Sigmoid colon (tissue), 7 donors: Measurements from ENCODE around the gene ZBTB21. TPM values are rescaled to one million over a fixed set of nuclear protein-coding genes. Genes with fewer than 3 reads are reported as not detected.

ENCODE experiments used
- DNase-seq: peaks from one replicate; pipeline ENCODE4 v3.0.0-alpha.2; 2019
- H3K27ac ChIP-seq, 4 donors: fragments of 200-600 bp; sonication (generic); one replicate each; pipeline ENCODE4 v1.5.1; 2016 to 2019; ENCODE audit warnings: mild to moderate bottlenecking in 1 of 4
- H3K27me3 ChIP-seq, 3 donors: fragments of 200-600 bp; sonication (generic); one replicate each; pipeline ENCODE4 v1.5.1; 2019; ENCODE audit warnings: mild to moderate bottlenecking in 1 of 3
- H3K36me3 ChIP-seq, 4 donors: fragments of 200-600 bp; sonication (generic); one replicate each; pipeline ENCODE4 v1.5.1; 2016 to 2019
- H3K4me1 ChIP-seq, 4 donors: fragments of 200-600 bp; sonication (generic); one replicate each; pipeline ENCODE4 v1.5.1; 2017 to 2019
- H3K4me3 ChIP-seq, 4 donors: fragments of 200-600 bp; sonication (generic); one replicate each; pipeline ENCODE4 v1.5.1; 2017 to 2019; ENCODE audit warnings: mild to moderate bottlenecking in 2 of 4, moderate library complexity in 1 of 4
- H3K9me3 ChIP-seq, 4 donors: fragments of 200-600 bp in 3 of 4; sonication (generic) in 3 of 4; one replicate each; pipeline versions ENCODE4 v1.5.1 to v1.6.1; 2013 to 2019
- EP300 ChIP-seq, 4 donors: sonication (generic); formaldehyde crosslinking; IDR thresholded peaks; one replicate each; pipeline ENCODE4 v1.6.1; 2017; ENCODE audit warnings: antibody characterized with exemption in 4 of 4
- POLR2A ChIP-seq, 2 donors: fragments of 450-650 bp; IDR thresholded peaks; one replicate each; pipeline ENCODE4 v1.6.1; 2016; ENCODE audit warnings: antibody characterized with exemption in 2 of 2, mild to moderate bottlenecking in 2 of 2, moderate library complexity in 2 of 2
- POLR2AphosphoS5 ChIP-seq, 4 donors: sonication (generic); formaldehyde crosslinking; IDR thresholded peaks; one replicate each; pipeline ENCODE4 v1.6.1; 2017; ENCODE audit warnings: antibody characterized with exemption in 4 of 4
- WGBS, 2 donors: extraction: QIAGEN DNeasy Blood & Tissue Kit; methylation state at CpG; one replicate each; pipeline ENCODE4 v1.1.7; 2013; 5-methylcytosine and 5-hydroxymethylcytosine counted together
- intact Hi-C: fragments of 100-400 bp; cut with DNase I; formaldehyde crosslinking; loops from one replicate; pipeline ENCODE4 v1.15.1; 2023
- polyA plus RNA-seq, 3 donors: library from polyadenylated mRNA; stranded (reverse); fragments of 200-250 nt; gene quantifications; one replicate each; pipeline ENCODE4 v1.2.3, GENCODE V29; 2013
- total RNA-seq, 4 donors: library from RNA; depleted of rRNA; stranded (reverse); fragments of >200 nt; gene quantifications; one replicate each; pipeline ENCODE4 v1.1.0, GENCODE V29; 2016
- TF ChIP-seq, protein P1 (sequence below), 4 experiments: fragments of 450-650 bp in 3 of 4; fragments of 200-600 bp in 1 of 4; IDR thresholded peaks; one replicate each; pipeline ENCODE4 v1.5.1; 2016 to 2019; ENCODE audit warnings: antibody characterized with exemption in 4 of 4, mild to moderate bottlenecking in 3 of 4, moderate library complexity in 2 of 4
- donor health status: healthy with polysubstance abuse.
- donor health status: Bipolar disorder and iron deficiency.
- donor health status: healthy.

Gene ZBTB21
- total and polyA plus RNA-seq, 7 donors: 1.8 to 14.7 (median 6.9) TPM

DNA sequence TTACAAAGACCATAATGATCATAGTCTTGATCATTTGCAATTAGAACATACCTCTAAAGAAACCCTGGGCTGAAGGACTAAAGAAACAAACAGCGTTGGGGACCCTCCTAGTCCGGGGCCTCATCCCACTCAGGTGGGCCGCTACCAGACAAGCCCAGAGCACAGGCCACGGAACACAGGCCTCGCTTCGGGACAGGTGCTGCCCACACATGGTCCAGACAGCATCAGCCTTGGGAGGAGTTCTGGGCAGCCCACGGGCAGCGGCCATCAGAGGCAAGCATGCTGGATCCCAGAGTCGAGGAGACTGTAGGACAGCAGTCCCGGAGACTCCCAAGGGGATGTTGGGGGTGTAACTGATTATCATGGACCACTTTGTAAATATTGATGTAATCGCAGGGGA, 61.3 kb downstream of the ZBTB21 start:
- peaks cover 0 to 59% (median 42%) of the 10 kb centered on the region in 4 donors for H3K4me1 ChIP-seq
- H3K4me3 ChIP-seq: no peak overlapping the region
- no peaks in the 10 kb centered on the region for H3K36me3 ChIP-seq
- no peaks in the 10 kb centered on the region for H3K27me3 ChIP-seq
- TF ChIP-seq EP300 (IDR thresholded peaks at IDR 0.05): no peak
- TF ChIP-seq POLR2A (IDR thresholded peaks at IDR 0.05): no peak
- no peak for TF ChIP-seq POLR2AphosphoS5 (IDR thresholded peaks at IDR 0.05)
- TF ChIP-seq, protein P1, sequence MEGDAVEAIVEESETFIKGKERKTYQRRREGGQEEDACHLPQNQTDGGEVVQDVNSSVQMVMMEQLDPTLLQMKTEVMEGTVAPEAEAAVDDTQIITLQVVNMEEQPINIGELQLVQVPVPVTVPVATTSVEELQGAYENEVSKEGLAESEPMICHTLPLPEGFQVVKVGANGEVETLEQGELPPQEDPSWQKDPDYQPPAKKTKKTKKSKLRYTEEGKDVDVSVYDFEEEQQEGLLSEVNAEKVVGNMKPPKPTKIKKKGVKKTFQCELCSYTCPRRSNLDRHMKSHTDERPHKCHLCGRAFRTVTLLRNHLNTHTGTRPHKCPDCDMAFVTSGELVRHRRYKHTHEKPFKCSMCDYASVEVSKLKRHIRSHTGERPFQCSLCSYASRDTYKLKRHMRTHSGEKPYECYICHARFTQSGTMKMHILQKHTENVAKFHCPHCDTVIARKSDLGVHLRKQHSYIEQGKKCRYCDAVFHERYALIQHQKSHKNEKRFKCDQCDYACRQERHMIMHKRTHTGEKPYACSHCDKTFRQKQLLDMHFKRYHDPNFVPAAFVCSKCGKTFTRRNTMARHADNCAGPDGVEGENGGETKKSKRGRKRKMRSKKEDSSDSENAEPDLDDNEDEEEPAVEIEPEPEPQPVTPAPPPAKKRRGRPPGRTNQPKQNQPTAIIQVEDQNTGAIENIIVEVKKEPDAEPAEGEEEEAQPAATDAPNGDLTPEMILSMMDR (IDR thresholded peaks at IDR 0.05): no peak
- intact Hi-C loops: no loop called here
- DNase-seq: no peak
- no peaks in the 10 kb centered on the region for H3K9me3 ChIP-seq
- WGBS, 2 donors: 94 to 95% methylated on average over 11 of the region's 11 CpGs
- peak overlapping the region in 3 of 4 donors; percentile 10 to 69 (median 68) for H3K27ac ChIP-seq

DNA sequence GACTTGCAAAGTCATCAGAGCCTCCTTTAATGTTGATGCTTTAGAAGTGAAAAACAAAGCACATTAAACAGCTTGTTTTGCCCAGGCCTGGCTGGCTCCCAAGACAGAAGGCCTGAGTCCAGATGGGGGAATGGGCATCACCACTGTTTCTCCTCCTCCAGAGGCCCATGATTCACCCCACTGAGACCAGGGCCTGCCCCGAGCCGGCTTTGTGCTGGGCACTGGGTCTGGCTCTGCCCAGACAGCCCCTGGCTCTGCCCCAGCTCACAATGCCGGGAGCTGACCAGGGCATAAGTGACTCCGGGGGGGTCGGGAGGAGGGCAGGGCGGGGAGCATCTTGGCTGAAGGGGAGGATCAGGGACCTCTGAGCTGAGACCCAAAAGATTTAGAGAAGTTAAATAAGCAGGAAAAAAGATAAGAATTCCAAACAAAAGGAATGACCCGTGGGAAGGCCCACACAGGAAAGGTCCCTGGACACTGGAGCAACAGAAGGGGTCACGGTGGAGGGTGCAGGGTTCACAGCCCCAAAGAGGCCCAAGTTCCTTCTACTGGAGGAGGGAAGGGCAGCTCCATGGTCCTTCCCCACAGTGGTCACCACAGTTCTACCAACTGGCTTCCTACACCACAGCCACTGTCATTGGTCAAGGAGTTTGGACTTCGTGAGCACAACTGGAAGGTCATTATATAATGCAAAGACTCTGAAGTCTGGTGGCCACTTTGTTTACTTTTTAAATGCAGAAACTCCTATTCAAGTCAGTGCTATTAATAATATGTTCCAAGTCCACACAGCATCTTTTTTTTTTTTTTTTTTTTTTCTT, 61.9 kb downstream of the ZBTB21 start:
- intact Hi-C loops: no loop called here
- H3K27me3 ChIP-seq: no peaks in the 10 kb centered on the region
- no peaks in the 10 kb centered on the region for H3K9me3 ChIP-seq
- no peak overlapping the region for H3K4me3 ChIP-seq
- H3K4me1 ChIP-seq: peaks cover 0 to 59% (median 41%) of the 10 kb centered on the region in 4 donors
- TF ChIP-seq POLR2AphosphoS5 (IDR thresholded peaks at IDR 0.05) (peak in 1 of 4 donors; percentile 16), POLR2A (IDR thresholded peaks at IDR 0.05) (no peak)
- no peaks in the 10 kb centered on the region for H3K36me3 ChIP-seq
- DNase-seq: peak; percentile 83
- H3K27ac ChIP-seq: peak overlapping the region; percentile 47 to 73 (median 68)
- 80 to 84% methylated on average over 9 of the region's 9 CpGs for WGBS, 2 donors

DNA sequence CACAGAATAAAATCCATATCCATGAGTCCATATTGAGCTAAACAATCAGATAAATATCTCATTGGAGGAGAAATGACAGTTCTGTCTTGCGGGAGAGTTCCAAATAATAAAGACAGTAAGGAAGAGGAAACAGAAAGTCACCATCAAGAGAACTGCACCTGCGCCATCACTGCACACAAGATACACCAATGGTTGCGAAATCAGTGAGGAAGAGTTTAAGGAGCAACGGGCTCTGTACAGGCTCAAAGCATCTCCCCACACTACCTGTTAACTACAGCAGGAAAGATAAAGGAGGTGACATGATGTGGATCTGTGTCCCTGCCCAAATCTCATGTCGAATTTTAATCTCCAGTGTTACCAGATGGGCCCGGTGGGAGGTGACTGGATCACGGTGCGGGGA, 64.2 kb downstream of the ZBTB21 start:
- Histone ChIP-seq H3K4me1 (peaks cover 0 to 40% (median 22%) of the 10 kb centered on the region in 4 donors), H3K27me3 (no peaks in the 10 kb centered on the region), H3K27ac (no peak overlapping the region), H3K9me3 (no peaks in the 10 kb centered on the region), H3K36me3 (peaks cover 0 to 9% (median 0%) of the 10 kb centered on the region in 4 donors), H3K4me3 (no peak overlapping the region)
- 88 to 93% methylated on average over 8 of the region's 8 CpGs for WGBS, 2 donors
- no peak for DNase-seq
- intact Hi-C loops: no loop called here
- no peak for TF ChIP-seq EP300 (IDR thresholded peaks at IDR 0.05)
- TF ChIP-seq, protein P1 (IDR thresholded peaks at IDR 0.05): no peak
- TF ChIP-seq POLR2A (IDR thresholded peaks at IDR 0.05): no peak
- TF ChIP-seq POLR2AphosphoS5 (IDR thresholded peaks at IDR 0.05): no peak

DNA sequence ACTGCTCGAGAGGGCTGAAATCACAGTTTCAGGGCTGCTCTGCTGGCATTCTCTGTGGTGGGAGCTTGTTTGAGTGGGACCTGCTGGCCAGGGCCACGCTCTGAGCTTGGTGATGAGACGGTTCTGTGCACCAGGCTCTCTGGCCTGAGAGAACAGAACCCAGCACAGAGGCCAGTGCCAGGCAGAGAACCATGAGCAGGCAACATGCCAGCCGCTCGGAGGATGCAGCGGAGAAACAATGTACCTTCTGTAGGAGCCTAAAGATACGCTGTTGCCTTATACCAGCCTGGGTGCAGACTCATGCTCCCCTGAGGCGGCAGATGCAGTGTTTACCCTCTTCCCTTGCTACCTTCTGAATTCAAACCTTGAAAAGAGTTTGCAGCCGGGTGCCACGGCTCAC, 66.3 kb downstream of the ZBTB21 start:
- H3K27me3 ChIP-seq: no peaks in the 10 kb centered on the region
- H3K9me3 ChIP-seq: no peaks in the 10 kb centered on the region
- no peak overlapping the region for H3K4me3 ChIP-seq
- TF ChIP-seq EP300 (IDR thresholded peaks at IDR 0.05) (no peak), POLR2A (IDR thresholded peaks at IDR 0.05) (no peak), POLR2AphosphoS5 (IDR thresholded peaks at IDR 0.05) (no peak)
- TF ChIP-seq, protein P1 (IDR thresholded peaks at IDR 0.05): no peak
- H3K36me3 ChIP-seq: peaks cover 0 to 17% (median 0%) of the 10 kb centered on the region in 4 donors
- 95 to 96% methylated on average over 10 of the region's 10 CpGs for WGBS, 2 donors
- H3K4me1 ChIP-seq: peaks cover 0 to 27% (median 17%) of the 10 kb centered on the region in 4 donors
- intact Hi-C loops: no loop called here
- DNase-seq: no peak
- no peak overlapping the region for H3K27ac ChIP-seq

DNA sequence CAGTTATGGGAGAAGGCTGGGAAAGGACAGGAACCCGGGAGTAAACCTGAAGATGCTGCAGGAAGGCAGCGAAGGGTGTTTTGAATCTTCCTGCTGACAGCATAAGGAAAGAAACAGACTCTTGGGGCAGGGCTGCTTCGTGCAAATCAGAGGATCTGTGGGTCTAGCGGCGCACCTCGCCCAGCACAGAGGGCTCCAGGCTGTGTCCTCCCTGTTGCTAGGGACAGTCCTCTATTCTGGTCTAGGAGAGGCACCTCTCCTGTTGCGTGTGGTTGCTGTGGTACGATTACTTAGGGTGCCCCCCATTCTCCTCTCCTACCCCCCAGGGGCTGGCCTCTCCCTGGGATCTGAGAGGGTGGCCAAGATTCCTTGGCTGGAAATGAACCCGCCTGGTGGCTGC, 67.7 kb downstream of the ZBTB21 start:
- Histone ChIP-seq H3K27me3 (no peaks in the 10 kb centered on the region), H3K36me3 (peaks cover 0 to 17% (median 0%) of the 10 kb centered on the region in 4 donors), H3K9me3 (no peaks in the 10 kb centered on the region), H3K4me1 (peaks cover 0 to 14% (median 4%) of the 10 kb centered on the region in 4 donors), H3K4me3 (no peak overlapping the region), H3K27ac (no peak overlapping the region)
- TF ChIP-seq POLR2AphosphoS5 (IDR thresholded peaks at IDR 0.05) (no peak), POLR2A (IDR thresholded peaks at IDR 0.05) (no peak), EP300 (IDR thresholded peaks at IDR 0.05) (no peak)
- TF ChIP-seq, protein P1 (IDR thresholded peaks at IDR 0.05): no peak
- 91 to 92% methylated on average over 9 of the region's 9 CpGs for WGBS, 2 donors
- intact Hi-C loops: no loop called here
- no peak for DNase-seq
